Adipose tissue (tissue), 3 donors: ENCODE results near the gene CENPK. TPM values are rescaled to one million over a fixed set of nuclear protein-coding genes. Genes with fewer than 3 reads are reported as not detected.

ENCODE experiments used
- H3K27ac ChIP-seq: one replicate; pipeline ENCODE4 v1.5.1; 2013; ENCODE audit warnings: low read depth, low read length
- WGBS, 3 donors: extraction: QIAGEN DNeasy Blood & Tissue Kit; methylation state at CpG; one replicate each; pipeline ENCODE4 v1.1.7; 2013; 5-methylcytosine and 5-hydroxymethylcytosine counted together
- polyA plus RNA-seq, 3 donors: library from polyadenylated mRNA; stranded (reverse); fragments of 200-250 nt; gene quantifications; one replicate each; pipeline ENCODE4 v1.2.3, GENCODE V29; 2013
- donor health status: healthy with polysubstance abuse.
- donor health status: Bipolar disorder and iron deficiency.
- donor health status: healthy.

Gene CENPK
- polyA plus RNA-seq, 3 donors = 0.56 to 0.65 (median 0.60) TPM

DNA sequence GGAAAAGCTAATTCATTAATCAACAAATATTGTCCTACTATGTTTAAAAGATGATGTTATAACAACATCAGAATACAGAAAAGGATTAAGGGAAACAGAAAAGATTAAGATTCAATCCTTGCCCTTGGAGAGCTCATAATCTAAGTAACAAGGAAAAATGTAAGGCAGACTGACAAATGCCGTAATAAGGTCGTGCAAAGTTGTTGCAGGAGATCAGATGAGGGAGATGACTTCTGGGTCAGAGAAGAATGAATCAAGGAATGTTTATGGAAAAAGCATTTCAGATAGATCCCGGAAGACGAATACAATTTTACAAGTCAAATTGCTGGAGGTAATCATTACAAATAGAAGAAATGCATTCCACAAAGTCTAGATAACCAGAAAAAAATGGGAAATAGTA, 87.6 kb downstream of the CENPK start:
- no peak overlapping the region for H3K27ac ChIP-seq
- 86 to 93% (median 92%) methylated on average over 4 of the region's 4 CpGs for WGBS, 3 donors

DNA sequence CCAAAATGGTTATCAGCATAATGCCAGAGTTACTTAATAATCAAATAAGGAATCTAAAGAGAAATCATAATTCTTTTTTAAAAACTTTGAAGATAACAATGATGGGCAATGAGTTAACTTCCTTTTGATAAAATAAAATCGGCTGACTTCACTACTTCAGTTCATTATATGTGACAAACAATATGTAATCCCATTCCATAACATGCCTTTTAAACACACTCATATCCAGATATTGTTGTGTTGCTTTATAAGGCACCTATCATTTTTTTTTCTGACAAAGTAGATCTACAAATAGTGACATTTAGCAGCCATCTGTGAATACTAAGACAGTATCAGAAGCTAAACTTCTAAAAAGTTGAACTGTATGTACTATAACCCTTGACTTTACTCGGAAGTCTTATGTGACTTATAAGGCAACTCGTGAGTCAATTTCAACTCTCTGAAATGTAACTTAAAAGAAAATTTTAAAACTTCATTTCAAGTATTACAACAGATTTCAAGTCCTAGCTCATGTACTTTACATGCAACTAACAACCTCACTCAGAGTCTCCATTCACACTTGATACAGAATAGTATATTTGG, 88.7 kb downstream of the CENPK start:
- no peak overlapping the region for H3K27ac ChIP-seq
- 74 to 80% (median 78%) methylated on average over 3 of the region's 3 CpGs for WGBS, 3 donors

DNA sequence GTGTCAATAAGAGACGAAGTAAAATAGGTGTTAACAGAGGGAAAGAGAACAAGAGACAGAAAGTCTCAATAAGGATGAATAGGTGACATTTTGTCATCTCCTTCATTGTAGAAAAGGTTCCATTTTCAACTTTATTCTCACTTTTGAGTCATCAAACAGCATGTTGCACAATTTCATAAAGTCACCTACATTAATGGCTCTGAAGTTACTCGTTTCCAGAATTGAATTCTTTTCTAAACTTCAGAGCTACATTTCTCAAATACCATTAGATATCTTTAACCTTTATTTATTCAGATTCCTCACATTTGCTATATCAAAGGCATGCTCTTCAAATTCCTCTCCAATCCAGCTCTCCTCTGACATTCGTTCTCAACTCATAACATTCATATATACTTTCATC, 94.3 kb downstream of the CENPK start:
- 63 to 89% (median 88%) methylated on average over 3 of the region's 3 CpGs for WGBS, 3 donors
- no peak overlapping the region for H3K27ac ChIP-seq

Other genes starting within 250 kb of the CENPK start
- under 1 TPM; 0.03 to 0.67 (median 0.37) TPM for gene ADAMTS6, start 81.2 kb downstream of the CENPK start, polyA plus RNA-seq
- 10 to 100 TPM in 2 of 3 donors, 1 to 10 TPM in 1; 9.8 to 25.4 (median 18.2) TPM for gene PPWD1, start 128 bp upstream of the CENPK start, polyA plus RNA-seq
- 1 to 10 TPM; 2.5 to 6.3 (median 4.4) TPM for gene TRIM23, start 61.2 kb upstream of the CENPK start, polyA plus RNA-seq
- 1 to 10 TPM in 2 of 3 donors, under 1 TPM in 1; 0.75 to 2.4 (median 1.7) TPM for gene SHLD3, start 61.9 kb upstream of the CENPK start, polyA plus RNA-seq
- gene TRAPPC13, start 61.9 kb upstream of the CENPK start, polyA plus RNA-seq = 10 to 100 TPM in 2 of 3 donors, 1 to 10 TPM in 1; 6.4 to 12.2 (median 11.2) TPM
- 1 to 10 TPM; 1.1 to 5.1 (median 2.0) TPM for gene SGTB, start 158.9 kb upstream of the CENPK start, polyA plus RNA-seq
- 1 to 10 TPM; 4.5 to 5.8 (median 5.1) TPM for gene NLN, start 159.0 kb upstream of the CENPK start, polyA plus RNA-seq